B cell (primary cell): ENCODE data around the gene RPRD1B.

ENCODE experiments used
- EZH2 ChIP-seq: IDR thresholded peaks from 2 replicates; pipeline ENCODE4 v1.6.1; 2012; ENCODE audit warnings: borderline replicate concordance, low read depth, mild to moderate bottlenecking, moderate library complexity, low read length; ENCODE audit not compliant: insufficient read depth, poor library complexity, severe bottlenecking
- TF ChIP-seq, protein P1 (sequence below): fragments of 200-600 bp; IDR thresholded peaks from one replicate; pipeline ENCODE4 v1.8.0; 2022; ENCODE audit warnings: antibody characterized with exemption, mild to moderate bottlenecking

GRCh38 chr20:38008233-38008944 is 25.2 kb upstream of the RPRD1B start:
- TF ChIP-seq EZH2, result no peak
- TF ChIP-seq, protein P1, sequence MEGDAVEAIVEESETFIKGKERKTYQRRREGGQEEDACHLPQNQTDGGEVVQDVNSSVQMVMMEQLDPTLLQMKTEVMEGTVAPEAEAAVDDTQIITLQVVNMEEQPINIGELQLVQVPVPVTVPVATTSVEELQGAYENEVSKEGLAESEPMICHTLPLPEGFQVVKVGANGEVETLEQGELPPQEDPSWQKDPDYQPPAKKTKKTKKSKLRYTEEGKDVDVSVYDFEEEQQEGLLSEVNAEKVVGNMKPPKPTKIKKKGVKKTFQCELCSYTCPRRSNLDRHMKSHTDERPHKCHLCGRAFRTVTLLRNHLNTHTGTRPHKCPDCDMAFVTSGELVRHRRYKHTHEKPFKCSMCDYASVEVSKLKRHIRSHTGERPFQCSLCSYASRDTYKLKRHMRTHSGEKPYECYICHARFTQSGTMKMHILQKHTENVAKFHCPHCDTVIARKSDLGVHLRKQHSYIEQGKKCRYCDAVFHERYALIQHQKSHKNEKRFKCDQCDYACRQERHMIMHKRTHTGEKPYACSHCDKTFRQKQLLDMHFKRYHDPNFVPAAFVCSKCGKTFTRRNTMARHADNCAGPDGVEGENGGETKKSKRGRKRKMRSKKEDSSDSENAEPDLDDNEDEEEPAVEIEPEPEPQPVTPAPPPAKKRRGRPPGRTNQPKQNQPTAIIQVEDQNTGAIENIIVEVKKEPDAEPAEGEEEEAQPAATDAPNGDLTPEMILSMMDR, result no peak
